Measurements from ENCODE around the gene NOP16.

NOP16 gene

DNA sequence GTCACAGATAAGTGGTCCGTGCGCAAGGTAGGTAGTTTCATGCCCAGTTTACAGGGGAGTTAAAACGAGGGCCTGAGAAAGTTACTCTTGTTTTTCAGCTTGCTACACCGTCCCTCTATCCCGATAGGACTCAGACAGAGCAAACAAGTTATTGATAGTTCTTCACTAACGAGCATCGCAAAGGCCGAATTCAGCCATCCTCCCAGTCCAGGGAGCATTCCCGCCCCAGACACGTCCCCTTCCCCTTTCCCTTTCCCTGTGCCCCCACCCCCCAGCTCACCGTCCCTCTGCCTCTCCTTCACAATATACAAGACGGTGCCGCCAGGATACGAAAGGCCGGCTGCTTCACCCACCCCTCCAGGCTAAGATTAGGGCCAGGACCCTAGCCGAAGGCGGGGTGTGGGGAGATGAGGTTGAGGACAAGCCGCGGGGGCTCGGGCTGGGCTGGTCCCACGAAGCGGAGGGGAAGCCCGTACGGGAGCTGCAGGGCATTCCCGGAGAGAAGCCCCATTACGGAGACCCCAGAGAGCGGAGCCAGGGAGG lies 27.4 kb downstream of the NOP16 start:
- DNase-seq (ENCODE audit: low spot score): peak; percentile 14

DNA sequence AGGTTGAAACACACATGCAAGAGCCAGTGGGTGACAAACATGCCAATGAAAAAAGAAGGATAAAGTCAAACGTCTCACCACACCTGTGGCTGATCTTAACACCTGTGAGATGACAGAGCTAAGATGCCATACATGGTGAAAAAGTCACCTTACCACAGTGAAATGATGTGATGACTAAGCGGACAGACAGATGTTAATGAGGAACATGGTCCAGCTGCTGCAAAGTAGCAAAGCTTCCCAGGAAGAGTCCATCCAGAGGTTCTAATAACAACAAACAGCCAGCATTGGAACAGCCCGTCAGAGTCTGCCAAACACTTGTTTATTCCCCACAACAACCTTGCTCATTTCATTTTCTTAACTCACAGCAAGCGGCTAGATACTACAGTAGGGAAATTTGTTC lies 28.7 kb downstream of the NOP16 start:
- no peak for DNase-seq (ENCODE audit: low spot score)

DNA sequence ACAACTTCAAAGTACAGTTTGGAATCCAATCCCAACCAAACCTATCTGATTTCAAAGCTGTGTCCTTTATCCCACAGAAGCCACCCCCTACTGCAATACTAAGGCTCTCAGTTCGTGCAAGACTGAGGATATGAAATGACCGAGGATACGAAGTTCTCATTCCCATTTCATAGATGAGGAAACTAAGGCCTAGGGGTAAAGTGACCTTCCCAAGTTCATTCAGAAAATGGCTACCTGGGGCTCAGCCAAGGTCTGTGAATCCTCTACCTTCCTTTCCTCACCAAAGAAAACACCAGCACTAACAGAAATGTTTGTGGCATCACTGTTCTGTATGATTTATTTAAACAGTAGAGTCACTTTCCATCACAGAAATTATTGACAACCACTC lies 32.2 kb downstream of the NOP16 start:
- DNase-seq (ENCODE audit: low spot score): no peak

DNA sequence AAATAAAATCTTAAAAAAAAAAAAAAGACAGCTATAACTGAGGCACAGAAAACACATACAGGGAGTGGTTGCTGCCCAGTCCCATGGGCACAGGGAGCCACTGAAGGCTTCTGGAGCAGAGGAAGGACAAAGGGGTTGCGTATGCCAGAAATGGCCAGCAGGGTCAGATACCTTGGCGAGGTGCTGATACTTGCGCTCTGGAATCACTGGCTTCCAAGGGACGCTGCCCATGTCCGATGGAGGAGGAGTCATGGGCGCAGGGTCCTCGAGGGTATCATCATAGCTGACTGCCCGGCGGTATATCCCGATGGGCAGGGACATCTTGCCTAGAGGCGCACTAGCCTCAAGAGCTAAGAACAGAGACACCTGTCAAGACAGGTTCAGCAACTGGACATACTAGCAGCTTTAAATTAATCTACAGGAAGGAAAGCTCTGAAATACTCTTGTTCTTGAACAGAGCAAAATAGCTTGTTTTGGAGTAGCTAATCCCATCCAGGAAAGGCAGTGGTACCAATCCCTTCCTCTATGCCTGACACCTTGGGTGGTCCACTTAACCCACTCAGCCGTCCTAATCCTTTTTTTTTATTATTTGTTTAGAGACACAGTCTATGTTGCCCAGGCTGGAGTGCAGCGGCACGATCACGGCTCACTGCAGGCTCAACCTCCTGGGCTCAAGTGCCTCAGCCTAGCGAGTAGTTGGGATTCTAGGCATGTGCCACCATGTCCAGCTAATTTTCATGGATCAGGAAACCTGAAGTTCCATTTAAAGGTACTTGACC lies 32.8 kb downstream of the NOP16 start:
- no peak for DNase-seq (ENCODE audit: low spot score)

DNA sequence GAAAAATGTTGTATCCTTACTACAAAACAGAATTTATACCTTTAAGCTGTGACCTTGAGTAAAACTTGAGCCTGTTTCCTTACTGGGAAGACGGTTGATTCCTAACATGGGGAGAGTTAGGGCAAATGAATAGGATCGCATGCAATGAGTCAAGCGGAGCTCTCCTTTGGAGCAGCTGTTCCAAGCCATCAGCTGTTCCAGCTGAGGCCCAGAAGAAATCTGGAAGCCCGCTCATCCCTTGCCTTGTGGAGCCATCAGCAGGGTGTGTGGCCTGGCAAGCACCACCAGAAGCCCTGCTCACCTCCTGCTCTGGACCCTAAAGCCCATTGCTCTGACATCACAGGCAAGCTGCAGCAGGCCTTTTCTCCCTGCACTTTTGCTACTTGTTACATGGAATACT lies 34.9 kb downstream of the NOP16 start:
- DNase-seq (ENCODE audit: low spot score): no peak

DNA sequence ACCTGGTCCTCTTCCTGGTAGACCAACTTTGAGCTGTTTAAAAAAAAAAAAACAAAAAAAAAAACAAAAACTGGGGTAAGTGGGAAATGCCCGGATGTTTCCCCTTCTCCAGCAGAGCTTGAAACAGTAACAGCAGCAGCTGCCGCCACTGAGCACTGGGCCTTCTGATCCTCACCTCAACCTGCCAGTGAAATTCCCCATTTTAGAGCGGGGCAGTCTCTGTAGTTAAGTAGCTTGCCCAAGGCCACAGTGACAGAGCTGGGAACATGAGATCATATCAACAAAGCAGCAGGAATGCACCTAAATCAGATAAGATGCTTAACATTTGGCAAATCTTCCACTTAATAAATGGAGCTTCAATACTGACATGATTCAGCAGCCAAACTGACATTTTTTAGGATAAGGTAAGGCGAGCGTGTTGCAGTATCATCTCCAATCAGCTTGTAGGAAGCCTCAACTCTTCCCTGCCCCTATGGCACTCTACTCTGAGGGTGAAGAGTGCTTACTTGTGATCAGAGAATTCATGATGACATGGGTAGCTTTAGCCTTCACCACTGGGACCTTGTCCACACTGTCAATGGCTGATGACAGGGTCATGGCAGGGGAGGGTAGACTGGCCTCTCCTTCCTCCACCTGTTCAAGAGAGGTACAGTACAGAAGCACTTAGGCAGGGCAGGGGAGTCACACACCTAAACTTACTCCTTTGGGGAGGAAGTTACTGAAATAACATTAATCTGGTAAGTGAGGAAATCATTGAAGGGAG lies 36.1 kb downstream of the NOP16 start:
- DNase-seq (ENCODE audit: low spot score): no peak

DNA sequence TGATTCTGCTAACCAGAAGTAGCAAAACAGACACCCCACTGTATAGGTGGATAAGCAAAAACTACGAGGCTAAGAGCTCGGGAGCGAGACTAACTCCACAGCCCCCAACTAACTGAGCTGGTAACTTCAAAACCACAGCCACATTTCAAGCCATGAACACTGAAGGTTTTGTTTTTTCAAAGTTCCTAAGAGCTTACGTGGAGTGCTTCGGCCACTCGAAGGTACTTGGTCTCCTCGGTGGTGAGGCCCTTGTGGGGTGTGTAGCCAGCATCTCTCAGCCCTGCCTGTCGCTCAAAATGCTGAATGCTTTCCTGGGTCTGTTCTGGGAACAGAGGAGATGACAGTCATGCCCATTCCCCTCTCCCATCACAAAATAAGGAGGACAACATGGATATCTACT lies 38.0 kb downstream of the NOP16 start:
- no peak for DNase-seq (ENCODE audit: low spot score)

DNA sequence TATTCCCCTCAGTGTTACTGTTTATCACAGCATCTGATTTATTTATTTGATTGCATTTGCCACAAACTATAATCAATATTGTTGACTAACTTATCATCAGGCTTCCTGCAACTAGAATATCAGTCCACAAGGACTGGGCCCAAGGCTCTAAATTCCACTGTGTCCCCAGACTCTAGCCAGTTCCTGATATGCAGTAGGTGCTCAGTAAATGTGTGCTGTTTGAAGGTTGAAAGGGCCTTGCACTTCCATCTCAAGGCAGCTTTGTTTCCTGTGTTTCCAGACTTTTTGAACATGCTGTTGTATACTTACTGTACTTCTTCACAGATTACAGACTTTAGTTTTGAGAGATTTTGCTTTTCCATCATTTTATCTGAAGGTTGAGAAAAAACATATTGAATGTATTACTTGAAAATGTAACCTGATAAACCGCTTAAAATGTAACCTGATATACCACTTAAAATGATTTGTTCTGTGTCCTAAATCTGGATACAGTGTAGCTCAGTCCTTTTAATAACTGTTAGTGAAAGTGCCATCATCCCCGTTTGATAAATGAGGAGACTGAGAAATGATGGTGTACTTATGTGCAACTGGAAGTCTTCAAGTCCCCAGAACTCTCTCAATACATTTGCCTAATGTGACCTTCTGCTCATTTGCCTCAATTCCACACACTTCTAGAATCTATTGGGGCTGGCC lies 45.5 kb downstream of the NOP16 start:
- no peak for DNase-seq (ENCODE audit: low spot score)

DNA sequence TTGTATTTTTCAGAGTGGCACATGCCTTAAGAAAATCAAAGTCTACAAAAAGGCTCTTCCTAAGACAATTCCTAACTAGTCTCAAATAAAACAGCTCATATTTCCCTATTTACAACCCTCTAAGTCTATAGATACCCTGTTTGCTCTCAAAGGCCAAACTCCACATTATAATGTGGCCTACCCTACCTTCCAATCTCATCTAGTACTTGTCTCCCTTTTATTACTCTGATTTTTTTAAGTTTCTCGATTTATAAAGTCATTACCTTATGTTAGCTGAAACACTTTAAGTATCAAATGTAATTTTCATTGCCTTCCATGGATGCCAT lies 46.3 kb downstream of the NOP16 start:
- DNase-seq (ENCODE audit: low spot score): no peak

DNA sequence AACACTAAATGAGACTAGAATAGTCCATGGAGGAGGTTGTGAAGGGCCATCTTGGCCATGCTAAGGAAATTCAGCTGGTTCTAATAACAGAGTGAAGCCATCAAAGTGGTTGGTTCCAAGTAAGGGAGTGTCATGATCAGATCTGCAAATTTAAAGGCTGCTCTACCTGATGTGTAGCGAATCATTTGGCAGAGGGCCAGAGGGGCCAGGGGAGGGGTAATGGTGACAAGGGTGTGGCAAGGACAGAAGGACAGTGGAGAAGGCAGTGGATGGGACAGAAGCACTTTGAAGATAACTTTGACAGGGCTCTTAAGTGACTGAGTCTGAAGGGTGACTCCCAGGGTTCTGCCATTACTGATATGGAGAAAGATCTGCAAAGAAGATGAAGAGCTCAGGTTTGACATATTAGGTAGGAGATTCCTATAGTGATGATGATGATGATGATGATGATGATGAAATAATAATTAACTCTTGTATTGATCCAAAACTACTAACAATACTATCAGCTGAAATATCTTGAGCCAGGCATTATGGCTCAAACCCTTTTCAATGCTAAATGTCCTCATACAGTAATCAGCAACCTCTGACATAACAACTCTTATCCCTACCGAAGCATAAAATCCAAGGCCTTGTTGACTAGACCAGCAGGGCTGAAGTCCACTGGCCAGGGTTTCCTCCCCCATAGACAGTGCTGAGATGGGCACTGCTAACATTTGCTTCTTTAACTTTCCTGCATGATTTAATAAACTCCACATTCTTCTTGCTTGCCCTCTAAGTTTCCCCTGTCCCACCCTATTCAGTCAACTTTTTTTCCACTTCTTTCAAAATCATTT lies 46.9 kb downstream of the NOP16 start:
- DNase-seq (ENCODE audit: low spot score): no peak

DNA sequence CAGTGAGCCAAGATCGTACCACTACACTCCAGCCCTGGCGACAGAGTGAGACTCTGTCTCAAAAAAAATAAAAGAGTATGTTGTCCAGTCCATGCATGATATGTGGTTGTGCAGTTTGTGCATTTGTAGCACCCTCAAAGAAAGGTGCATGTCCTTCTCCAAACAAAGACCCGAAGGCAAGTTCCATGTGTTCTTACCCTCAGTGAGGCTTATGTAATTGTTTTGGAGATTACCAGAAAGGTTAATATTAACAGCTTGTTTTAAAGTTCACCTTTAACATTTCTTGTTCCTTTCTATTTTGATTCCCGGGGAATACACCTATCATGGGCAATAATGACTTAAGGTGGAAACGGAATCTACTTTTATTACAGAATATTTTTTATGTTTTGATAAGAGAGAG lies 49.1 kb downstream of the NOP16 start:
- DNase-seq (ENCODE audit: low spot score): no peak

DNA sequence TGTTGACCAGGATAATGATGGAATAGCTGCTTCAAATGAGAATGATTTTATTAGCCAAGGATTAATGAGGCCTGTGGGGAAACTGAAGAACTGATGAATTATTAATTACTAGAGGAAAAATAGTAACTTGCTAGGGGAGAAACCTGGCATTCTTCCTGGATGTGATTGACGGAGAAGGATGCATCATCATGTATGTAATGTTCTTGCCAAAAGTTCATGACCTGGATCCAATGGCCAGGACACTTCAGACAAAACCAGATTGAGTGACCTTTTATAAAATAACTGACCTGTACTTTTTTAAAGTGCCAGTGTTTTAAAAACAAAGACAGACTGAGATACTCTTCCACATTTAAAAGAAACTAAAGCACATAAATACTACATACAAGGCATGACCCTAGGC lies 50.5 kb downstream of the NOP16 start:
- DNase-seq (ENCODE audit: low spot score): no peak

DNA sequence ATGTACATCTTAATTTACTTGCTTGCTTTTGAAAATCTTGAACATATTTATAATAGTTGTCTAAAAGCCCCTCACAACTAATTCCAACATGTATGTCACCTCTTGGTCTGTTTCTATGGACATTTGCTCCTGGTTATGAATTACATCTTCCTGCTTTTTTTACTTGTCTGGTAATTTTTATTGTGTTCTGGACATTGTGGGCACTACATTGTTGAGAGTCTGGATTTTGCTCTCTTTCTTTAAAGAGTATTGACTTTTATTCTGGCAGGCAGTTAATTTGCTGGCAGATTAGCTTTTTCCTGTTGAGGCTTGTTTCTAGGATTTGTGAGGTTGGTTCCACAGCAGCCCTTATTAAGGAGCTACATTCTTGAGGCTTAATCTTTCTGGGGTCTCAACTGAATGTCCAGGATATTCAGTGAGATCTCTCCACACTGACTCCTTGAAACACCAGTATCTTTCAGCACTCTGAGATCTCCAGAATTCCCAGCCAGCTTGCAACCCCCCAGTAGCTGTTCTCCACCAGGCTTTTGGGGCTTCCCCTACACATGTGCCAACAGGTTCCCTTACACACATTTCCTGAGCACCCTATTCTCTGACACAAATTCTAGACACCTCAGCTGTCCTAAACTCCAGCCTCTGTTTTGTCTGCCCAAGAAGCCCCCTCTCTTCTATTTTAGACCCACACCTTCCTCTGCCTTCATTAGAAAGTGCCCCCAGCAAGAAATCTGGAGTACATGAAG lies 54.2 kb downstream of the NOP16 start:
- DNase-seq (ENCODE audit: low spot score): no peak
